DMS79 treated with DMSO at 0.1 percent for 48 hours (cell line): ENCODE data around the gene PNPLA7.
"Not testable (repeated sequence)": the region's sequence is repeated elsewhere in the genome, so short reads cannot be mapped to it uniquely, and the experiment has no call there.

Source experiments
- DNase-seq: peaks from one replicate; lab custom pipeline; 2025; lab: John Stamatoyannopoulos, UW

Gene PNPLA7

DNA sequence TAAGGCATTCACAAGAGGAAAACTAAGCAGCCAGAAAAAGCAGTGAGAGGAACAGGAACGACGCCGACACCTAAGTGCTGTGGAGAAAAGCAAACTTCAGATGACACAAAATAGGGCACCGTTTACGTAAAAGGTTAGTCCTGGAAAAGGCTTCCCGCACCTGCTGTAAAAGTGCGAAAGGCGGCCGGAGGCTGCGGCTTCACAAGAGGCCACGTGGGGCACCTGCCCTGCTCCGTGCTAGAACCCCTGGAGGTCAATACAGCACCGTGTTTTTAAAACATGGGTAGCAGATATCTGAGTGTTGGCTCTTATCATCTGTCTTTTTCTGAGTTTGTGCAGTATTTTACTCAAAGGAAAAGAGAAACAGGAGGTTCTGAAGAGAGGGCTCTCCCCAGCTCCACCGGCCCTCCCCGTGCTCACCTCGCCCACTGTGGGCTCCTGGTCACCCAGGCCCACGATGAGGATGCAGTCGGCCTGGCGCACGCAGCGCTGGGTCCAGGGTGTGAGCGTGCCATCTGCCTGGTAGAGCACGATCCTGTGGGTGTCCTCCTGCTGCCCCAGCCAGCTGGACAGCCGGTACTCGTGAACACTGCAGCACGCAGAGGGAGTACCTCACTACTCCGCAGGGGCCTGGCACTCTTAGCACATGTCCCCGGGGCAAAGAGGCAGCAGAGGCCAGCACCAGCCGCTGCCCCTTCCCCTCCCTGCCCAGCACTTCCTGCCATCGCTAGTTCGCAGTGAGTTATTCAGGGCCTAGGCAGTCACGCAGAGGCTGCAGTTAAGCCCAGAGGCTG is 70.1 kb downstream of the PNPLA7 start:
- DNase-seq: no peak

DNA sequence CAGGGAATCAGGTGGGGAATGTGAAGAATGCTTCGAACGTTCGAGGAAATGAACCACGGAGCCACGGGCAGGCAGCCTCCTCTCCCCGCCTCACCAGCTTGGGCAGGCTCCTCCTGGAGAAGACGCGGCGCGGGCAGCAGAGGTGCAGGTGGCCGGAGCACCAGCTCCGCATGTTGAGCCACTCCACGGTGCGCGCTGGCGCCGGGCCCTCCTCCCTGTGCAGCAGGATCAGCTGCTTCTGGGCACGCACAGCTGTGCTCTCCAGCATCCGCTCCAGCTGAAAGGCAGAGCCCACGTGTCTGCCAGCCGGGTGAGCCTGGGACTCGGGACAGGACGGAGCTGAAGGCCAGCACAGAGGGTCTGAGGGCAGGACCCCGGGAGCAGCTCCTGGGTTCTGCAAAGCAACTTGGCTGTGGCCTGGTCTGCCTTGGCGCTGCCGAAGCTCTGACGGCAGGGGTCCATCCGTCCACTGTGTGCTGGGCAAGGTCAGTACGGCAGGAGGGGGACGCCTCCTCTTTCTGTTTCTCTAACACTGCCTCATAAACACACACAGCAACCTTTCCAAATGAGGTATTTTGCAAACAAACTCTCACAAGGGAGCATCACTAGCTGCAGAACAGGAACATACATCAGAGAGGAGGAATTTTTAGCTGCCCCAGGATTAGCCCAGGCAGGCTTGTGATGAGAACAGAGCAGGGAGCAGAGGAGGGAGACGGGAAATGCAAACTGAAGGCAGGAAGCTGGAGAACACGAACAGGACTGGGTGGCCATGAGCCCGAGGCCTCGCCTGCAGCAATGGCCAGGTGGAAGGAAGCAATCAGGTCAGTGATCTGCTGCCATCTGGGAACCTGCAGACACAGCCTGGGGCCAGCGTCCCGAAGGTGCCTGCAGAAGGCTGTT is 71.0 kb downstream of the PNPLA7 start:
- peak; percentile 31 for DNase-seq

DNA sequence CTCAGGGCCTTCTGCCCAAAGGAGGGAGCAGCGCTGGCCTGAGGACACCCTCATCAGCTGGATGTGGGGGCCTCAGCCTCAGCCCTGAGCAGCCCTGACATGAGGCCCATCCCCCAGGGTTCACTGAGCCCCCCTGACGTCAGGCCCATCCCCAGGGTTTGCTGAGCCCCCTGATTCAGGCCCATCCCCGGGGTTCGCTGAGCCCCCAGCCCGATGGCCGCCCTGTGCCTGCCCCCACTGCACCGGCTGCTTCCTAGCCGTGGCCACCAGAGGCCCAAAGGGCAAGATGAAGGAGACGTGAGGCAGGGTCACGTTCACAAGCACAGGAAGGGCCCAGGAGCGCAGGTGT is 71.6 kb downstream of the PNPLA7 start:
- DNase-seq: no peak

DNA sequence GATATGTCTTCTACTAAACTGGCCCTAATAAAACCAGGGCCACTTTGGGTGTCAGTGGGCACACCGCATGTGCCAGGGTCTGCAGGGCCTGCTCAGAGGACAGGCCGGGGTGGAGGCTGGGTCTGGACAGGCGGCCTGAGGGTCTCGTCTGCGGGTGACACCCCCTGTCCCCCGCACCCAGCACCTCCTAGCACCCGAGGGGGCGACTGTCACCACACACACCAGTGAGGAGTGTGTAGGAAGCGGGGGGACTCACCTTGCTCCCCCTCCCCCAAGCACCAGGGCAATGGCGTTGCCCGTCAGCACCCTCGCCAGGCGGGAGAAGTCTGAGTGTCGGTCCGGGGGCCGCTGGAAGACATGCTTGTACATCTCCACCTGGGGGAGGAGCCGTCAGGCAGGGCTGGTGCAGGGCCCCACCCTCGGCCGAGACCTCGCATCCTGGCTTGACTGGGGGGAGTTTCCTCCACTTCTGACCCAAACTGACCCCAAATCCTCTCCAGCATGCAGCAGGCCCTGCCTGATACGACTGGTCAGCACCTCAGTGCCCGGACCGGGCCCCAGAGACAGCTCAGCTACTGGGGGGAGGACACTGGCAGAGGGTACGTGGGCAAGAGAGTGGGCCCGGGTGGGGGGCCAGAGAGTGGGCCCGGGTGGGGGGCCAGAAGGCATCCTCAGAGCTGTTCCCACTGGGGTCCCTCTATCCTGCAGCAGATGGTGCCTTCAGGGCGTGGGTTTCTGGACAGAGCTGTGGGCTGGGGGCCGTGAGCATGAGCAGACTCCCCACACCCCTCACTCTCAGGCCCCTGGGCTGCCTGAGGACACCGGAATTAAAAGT is 72.2 kb downstream of the PNPLA7 start:
- DNase-seq: no peak

DNA sequence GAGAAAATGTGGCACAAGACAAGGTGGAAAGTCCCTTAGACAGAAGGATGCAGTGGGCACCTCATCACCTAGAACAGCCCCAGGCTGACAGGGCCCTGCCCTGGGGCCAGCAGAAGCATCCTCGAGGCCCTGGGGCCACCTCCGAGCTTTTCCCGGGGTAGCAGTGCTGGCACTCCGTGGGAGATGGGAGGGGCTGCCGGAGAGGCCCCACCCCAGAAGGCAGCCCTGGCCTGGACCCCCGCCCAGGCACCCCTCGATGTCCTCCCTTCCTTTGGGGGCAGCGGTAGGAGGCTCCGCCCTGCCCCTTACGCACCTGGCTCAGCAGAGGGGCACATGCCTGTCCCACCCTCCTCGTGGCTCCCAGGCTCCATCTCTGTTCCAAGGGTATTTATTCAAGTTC is 73.3 kb downstream of the PNPLA7 start:
- DNase-seq: no peak

GRCh38 chr9:137475666-137476065 is 74.5 kb downstream of the PNPLA7 start:
- DNase-seq: no peak

- DNase-seq: no peak
Observed at GRCh38 chr9:137474271-137474670, 75.9 kb downstream of the PNPLA7 start.

- no peak for DNase-seq
Observed at GRCh38 chr9:137470785-137471184, 79.4 kb downstream of the PNPLA7 start.

DNA sequence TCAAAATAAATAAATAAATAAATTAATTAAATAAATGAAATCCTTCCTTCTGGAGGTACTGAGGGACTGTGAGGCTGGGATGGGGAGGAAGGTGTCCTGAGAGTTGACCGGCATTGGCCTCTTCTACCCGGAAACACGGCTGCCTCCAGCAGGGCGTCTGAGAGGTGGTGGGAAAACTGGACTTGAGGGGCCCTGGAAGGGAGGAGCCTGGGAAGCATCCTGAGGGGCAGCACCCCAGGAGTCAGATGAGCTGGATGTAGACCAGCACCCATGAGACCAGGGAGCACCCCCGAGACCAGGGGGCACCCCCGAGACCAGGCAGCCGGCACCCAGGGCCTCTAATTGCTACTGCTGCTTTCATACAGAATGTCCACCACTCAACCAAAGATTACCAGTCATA is 82.3 kb downstream of the PNPLA7 start:
- DNase-seq: no peak

GRCh38 chr9:137467161-137467581 is 83.0 kb downstream of the PNPLA7 start:
- DNase-seq: no peak

GRCh38 chr9:137466389-137467085 is 83.7 kb downstream of the PNPLA7 start:
- not testable (repeated sequence) for DNase-seq

- no peak for DNase-seq
Observed at GRCh38 chr9:137465720-137466388, 84.3 kb downstream of the PNPLA7 start.

DNA sequence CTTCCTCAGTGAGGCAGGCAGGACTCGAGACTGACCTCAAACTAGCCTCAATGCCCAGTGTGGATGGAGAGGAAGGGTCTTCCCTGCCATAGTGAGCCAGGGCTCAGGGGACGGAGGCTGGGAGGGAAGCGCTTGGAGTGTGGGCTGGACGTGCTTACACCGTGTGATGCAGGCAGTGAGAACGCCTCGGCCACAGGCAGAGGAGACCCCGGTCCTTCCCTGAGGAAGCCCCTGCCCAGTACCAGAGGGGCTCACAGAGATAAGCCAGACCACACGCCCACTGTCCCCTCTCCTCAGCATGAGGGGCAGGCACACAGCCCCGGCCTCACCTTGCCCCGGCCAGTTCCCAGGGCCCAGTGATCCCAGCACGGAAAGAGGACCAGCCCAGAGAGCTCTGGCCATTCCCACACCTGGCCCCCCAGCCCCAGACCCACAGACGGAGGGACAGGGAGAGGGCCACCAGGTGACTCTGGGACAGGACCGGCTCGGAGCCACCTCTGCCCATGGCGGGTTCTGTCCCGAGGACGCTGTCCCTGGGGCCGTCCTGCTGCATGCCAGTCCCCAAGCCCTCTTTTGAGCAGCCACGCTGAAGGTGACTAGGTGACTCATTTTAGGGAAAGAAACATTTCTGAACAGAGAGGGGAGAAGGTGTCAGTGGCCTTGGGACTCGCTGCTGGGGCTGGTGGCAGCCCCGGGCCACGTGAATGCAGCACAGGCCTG is 85.0 kb downstream of the PNPLA7 start:
- no peak for DNase-seq

- DNase-seq: no peak
Observed at GRCh38 chr9:137464291-137464999, 85.8 kb downstream of the PNPLA7 start.

DNA sequence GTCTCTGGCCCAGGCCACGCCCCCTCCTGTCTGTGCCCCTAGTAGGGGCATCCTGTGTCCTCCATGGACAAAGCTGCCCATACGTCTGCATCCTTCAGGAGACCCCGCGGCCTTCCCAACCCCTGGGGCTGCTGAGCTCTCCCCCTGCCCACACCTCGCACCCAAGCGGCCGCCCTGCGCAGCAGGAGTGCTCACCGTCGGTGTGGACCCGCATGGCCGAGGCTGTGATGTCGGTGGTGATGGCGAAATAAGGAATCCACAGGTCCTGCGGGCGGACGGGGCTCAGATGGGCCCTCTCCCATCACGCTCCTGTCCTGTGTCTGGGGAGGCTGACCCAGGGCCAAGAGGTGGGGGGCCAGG is 86.3 kb downstream of the PNPLA7 start:
- DNase-seq: no peak

GRCh38 chr9:137462986-137463930 is 86.9 kb downstream of the PNPLA7 start:
- no peak for DNase-seq

DNA sequence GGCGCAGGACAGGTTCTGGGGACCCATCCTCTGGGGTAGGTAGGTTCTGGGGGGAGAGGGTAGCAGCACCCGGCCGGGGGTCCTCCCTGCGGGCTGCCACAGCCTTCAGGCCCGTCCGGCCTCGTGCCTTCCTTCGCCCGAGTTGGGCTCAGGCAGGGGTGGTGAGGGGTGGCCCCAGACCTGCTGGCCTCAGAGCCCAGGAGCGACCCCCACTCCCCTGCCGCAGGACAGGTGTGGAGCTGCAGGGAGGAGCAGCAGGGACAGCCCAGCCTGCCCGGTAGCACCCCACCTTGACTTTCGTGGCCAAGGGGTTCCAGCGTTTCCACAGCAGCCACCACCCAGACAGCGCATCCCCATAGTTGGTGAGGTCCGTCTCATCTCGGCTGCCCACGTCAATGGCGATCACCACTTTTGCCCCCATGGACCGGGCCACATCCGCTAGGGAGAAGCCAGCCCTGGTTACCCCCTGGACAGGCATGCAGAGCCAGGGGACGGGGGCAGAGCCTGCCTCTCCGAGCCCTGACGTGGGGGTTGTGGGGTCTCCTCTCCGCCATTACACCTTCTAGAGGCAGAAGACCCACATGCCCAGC is 87.7 kb downstream of the PNPLA7 start:
- no peak for DNase-seq

DNA sequence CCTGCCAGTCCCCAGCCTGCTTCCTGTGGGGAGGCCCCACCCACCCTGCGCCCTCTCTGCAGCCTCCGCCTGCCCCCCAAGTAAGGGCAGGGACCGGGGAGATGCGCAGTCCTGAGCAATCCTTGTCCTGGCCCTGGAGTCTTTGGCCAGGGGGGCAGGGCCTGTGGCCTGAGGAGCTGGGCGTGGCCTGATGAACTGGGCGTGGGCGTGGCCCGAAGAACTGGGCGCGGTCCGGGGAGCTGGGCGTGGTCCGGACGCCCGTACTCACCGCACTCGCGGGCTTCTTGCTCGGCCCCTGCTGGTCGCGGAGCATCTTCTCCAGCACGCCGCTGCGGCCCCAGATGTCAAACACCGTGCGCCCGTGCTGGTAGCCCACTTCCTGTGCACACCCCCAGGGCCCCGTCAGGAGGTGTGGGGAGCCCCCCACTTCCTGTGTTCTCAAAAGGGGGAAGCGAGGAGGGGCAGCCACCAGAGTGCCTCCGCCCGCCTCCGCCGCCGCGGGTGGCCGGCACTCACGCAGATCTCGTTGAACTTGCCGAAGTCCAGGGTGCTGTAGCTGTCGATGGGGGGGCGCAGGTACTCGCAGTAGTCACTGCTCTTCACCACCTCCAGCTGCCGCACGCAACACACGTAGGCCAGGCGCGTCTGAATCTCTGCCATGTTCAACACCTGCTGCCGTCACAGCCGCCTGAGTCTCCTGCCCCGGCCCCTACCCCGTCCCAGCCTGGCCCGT is 88.4 kb downstream of the PNPLA7 start:
- no peak for DNase-seq
